SH-SY5Y (cell line): ENCODE measurements around the gene PRR12.

Experiments
- GATA2 ChIP-seq: IDR thresholded peaks from 2 replicates; pipeline ENCODE4 v1.6.1; 2011; ENCODE audit warnings: mild to moderate bottlenecking, low read depth, low read length
- GATA3 ChIP-seq: IDR thresholded peaks from 2 replicates; pipeline ENCODE4 v1.6.1; 2011; ENCODE audit warnings: low read depth, mild to moderate bottlenecking, low read length, moderate library complexity

GRCh38 chr19:49663224-49663623 lies 72.2 kb downstream of the PRR12 start:
- TF ChIP-seq GATA2: no peak
- TF ChIP-seq GATA3: no peak
